ENCODE measurements around the gene HIF3A.

DNA sequence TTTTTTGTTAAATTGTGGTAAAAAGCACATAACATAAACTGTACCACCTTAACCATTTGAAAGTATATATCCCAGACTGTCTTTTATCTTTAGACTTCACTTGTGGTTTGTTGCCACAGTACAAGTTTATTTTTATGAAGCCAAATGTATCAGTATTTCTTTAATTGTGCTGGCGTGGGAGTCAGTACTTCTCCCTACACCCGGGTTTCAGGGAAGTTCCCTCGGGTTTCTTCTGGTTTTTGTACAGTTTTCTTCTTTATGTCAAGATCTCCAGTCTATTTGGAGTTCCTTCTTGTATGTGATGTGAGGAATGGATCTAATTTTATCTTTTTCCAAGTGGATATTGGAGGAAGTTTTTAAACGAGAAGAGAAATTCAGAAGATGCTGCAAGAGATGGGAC lies 96.0 kb downstream of the HIF3A start:
- TF ChIP-seq ZNF274 (IDR thresholded peaks at IDR 0.05; ENCODE audit: low read depth, low read length) (no peak), YY1 (IDR thresholded peaks at IDR 0.05; ENCODE audit: insufficient read depth, insufficient read length) (no peak)
